GM19193 (cell line): ENCODE data around the gene MKRN2.

Experiments
- POLR2A ChIP-seq: IDR thresholded peaks from 4 replicates; pipeline ENCODE4 v1.6.1; 2011; ENCODE audit not compliant: insufficient read depth, insufficient read length; ENCODE audit errors: extremely low read depth

The MKRN2 gene

DNA sequence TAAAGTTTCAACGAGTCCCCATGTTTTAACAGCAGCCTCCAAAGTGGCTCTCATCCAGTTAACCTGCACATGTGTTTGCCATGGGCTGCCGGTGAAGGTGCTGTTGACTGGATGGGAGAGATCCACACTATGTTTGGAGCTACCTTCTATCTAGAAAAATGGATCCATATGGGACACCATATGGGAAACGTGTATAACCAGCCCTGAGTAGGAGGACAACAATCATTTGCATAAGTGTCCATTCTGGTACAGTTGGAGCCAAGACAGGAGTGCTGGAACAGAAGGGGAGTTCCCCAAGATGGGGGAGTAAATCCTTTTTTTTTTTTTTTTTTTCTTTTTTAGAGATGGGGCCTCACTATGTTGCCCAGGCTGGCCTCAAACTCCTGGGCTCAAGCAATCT, 36.6 kb downstream of the MKRN2 start:
- TF ChIP-seq POLR2A = no peak

DNA sequence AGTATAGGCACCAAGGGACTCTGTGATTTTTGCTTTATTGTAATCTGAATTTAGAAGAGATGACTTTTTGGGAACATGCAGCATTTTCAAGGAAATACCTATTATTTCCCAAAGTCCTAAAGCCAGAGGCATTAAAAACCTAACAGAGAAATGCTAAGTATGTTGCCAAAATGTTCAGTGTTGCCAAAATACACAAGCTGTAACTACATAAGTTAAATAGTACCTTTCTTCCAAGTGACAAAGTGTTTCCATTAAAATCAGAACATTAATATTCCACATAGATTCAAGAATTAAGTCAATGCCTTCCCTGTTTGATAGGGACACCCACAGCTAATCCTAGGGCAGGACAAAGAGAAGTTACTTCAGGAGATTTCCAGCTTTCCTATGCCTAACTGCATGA, 42.0 kb downstream of the MKRN2 start:
- TF ChIP-seq POLR2A = no peak

DNA sequence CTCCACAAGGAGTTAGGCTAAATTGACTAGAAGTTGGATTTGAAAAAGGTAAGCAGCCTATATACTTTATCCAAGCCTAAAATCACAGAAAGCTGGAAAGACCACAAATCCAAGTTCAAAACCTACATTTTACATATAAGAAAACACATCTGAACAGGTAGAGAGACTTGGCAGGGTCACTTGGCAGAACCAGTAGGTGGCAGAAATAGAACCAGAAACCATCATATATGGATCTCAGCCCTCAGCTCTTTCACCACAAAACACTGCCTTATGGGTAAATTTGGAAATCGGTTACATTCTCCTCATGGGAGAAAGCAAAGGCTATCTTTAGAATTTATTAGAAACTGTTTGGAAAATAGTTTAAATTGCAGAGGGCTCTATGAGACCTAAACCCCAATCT, 44.2 kb downstream of the MKRN2 start:
- no peak for TF ChIP-seq POLR2A

DNA sequence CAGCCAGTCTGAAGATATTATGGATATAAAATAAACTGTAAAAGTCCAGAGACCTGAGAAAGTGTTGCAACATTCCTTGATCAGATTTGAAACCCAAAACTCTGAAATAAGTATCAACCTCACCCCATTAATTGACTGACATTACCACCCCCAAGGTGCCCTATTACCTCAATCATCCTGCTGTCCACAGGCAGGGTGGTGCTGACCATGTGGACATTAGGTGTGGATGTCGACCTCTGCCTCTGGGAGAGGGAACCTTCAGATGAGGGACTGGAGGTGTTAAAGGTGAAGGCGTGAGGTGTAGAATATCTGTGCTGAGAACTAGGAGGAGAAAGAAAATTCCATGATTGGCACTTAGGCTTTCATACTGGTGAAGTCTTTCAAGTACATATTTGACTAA, 47.1 kb downstream of the MKRN2 start:
- no peak for TF ChIP-seq POLR2A

DNA sequence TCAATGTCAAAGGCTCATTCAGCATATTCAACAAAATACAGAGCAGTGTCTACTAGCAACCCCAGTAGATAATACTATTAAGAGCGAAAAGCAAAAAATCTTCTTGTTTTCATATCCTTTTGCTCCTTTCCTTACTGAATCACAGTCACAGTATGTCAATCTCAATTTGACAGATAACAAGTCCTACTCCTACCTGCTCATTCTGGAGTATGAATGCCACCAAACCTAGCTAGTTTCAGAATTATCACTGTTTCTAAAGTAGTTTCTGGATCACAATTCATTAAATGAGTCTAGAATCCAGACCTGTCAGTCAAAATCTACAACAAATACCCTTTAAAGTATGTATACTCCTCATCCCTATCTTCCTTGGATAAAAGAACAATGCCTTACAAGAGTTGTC, 51.5 kb downstream of the MKRN2 start:
- TF ChIP-seq POLR2A = no peak

DNA sequence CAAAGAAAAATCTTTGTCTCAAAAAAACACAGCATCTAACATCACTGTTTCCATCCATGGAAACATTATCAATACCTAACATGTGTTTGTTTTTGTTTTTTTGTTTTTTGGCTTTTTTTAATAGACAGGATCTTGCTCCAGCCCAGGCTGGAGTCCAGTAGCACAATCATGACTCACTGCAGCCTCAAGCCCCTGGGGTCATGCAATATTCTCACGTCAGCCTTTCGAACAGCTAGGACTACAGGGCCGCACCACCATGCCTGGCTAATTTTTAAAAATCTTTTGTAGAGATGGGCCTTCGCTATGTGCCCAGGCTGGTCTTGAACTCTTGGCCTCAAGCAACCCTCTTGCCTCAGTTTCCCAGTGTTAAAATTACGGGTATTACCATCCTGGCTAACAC, 54.2 kb downstream of the MKRN2 start:
- no peak for TF ChIP-seq POLR2A

DNA sequence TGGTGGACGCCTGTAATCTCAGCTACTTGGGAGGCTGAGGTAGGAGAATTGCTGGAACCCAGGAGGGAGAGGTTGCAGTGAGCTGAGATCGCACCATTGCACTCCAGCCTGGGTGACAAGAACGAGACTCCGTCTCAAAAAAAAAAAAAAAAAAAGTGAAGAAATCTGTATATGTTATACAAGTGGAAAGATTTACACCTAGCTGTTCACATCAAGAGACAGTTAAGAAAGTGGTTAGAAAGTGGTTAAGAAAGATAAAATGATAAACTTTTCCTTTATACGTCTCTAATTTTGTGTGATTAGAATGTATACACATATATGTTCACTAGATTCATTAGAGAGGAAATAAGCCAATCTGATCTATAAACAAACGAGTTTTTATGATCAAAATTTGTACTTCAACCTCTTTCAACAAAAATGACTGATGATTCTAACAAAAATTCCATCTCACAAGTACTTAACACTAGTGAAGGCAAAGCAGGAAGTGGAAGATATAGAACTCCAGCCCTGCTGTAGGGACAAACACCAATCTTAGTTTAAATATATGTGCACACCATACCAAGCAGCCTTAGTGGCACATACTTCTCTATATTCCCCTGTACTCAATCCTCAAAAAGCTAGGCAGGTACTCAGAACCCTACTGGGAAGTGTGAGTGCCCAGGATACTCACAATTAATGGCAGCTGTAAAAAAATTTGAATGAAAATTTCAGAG, 55.8 kb downstream of the MKRN2 start:
- no peak for TF ChIP-seq POLR2A

DNA sequence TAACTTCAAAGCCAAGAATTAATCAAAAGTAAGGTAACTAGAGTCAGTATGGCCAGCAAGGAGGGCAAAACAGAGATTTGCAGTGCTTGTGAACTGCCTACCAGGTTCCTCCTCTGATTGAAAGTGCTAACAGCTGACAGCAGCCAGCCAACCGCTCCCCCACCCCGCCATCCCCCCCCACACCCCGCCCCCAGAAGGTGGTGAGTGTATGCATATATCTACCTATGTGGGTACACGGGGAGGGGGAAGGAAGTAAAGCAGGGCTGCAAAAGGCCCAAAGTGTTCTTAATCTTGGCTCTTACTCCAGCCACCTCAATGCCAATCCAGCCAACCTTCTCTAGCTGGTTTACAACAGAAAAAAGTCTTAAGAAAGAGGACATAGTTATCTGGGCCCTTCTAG, 56.4 kb downstream of the MKRN2 start:
- TF ChIP-seq POLR2A = no peak

DNA sequence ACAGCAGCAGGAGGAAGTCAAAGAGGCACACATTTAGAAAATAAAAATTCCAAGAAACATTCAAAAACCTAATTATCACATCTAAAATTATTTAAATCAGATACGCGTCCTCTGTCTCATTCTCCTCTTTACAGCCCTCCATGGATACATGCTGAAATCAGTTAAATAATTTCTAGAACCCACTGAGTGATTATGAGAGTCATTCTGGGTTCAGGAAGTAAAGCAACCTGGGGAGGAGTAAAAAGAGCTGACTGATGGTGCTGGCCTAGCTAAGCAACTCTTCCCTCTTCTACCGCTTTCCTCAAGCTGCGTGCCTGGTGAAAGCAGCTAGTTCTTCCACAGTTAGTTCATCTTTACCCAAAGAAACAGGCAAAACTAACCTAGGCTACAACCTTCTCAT, 58.4 kb downstream of the MKRN2 start:
- TF ChIP-seq POLR2A = no peak

DNA sequence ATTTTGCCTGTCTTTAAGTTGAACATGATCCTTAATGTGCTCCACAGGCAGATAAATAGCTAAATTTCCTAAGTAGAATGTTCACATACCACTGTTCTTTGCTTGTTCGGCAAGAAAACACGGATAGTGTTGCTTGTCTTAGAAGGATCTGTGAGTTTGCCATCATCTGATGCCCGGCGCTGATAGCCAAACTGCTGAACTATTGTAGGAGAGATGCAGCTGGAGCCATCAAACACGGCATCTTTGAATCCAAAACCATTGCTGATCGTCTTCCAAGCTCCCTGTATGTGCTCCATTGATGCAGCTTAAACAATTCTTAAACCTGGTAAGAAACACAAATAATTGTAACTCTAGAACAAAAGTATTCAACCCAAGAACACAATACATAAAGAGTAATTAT, 61.5 kb downstream of the MKRN2 start:
- TF ChIP-seq POLR2A = no peak

DNA sequence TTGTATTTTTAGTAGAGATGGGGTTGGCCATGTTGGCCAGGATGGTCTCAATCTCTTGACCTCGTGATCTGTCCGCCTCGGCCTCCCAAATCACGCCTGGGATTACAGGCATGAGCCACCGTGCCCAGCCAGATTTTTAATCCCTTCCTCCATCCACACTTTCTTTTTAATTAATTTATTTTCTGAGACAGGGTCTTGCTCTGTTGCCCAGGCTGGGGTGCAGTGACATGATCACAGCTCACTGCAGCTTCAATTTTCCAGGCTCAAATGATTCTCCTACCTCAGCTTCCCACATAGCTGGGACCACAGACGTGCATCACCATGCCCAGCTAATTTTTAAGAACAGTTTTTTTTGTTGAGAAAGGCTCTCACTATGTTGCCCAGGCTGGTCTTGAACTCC, 63.4 kb downstream of the MKRN2 start:
- no peak for TF ChIP-seq POLR2A

DNA sequence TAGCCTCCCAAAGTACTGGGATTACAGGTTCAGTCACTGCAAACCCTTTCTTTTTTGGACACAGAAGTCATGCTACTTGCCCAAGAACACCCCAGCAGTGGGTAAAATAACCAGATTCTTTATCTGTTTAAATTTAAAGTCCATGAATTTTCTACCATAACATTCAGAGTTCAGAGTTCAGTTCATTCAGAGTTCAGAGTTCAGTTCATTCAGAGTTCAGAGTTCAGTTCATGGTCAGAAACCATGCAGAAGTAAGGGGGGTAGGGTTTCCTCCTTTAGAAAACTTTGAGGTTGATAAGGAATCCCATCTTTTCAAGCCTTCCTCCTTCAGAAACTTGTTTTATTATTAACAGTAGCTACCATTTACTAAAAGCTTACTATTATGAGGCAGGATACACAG, 63.8 kb downstream of the MKRN2 start:
- no peak for TF ChIP-seq POLR2A

DNA sequence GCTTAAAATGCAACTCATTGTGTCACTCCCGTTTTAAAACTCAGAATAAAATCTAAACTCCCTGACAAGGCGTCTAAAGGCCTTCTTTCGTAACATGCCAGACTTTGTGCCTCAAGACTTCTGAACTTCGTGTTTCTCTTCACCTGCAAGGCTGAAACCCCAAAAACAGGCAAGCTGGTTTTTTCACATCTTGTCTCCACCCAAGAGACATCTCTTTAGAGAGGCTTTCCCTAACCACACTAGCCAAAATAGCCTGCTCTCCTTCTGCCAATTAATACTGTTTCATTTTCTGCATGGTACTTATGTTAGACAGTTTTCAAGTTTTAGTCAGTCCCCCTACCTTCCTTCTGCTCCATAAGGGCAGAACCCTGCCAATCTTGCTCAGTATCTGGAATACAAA, 65.4 kb downstream of the MKRN2 start:
- no peak for TF ChIP-seq POLR2A

DNA sequence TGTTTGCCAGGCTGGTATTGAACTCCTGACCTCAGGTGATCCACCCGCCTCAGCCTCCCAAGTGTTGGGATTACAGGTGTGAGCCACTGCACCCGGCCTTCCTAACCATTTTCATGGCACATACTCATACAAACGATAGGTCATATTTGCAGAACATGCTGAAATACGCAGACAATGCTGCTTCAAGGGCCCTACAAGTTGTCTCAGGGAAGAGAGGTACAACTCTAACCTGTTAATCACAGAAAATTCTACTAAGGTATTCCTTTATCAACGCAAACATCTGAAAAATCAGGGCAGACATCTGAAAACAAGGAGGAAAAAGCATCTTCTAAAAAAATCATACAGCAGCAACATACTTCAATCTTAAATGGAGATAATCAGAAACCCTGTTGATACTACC, 67.2 kb downstream of the MKRN2 start:
- TF ChIP-seq POLR2A = no peak

DNA sequence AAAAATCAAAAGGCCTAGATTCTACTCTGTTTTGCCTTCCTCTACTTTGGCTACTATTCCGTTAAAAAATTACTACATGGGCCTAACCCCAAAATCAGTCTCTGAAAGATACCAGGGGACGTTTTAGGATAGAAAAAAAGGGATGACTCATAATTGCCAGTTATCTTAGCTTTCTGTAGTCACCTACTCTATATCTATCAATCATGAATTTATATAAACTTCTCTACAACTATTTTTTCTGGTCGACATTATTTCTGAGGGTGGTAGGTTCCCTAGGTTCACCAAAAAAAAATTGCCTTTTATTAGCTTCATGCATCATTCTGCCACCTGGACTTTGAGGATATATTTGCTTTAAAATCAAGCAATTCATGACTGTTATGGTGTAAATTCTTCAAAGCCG, 70.5 kb downstream of the MKRN2 start:
- no peak for TF ChIP-seq POLR2A

DNA sequence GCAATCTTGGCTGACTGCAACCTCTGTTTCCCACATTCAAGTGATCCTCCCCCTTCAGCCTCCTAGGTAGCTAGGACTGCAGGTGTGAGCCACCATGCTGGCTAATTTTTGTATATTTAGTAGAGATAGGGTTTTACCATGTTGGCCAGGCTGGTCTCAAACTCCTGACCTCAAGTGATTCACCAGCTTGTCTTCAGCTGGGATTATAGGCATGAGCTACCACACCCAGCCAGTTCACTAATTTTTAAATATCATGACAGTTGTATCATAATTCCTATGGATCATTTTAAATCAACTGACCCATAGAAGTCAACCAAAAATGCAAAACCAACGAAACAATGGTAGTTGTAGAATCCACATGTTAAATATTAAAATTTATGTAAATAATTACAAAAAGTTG, 71.9 kb downstream of the MKRN2 start:
- TF ChIP-seq POLR2A = no peak

DNA sequence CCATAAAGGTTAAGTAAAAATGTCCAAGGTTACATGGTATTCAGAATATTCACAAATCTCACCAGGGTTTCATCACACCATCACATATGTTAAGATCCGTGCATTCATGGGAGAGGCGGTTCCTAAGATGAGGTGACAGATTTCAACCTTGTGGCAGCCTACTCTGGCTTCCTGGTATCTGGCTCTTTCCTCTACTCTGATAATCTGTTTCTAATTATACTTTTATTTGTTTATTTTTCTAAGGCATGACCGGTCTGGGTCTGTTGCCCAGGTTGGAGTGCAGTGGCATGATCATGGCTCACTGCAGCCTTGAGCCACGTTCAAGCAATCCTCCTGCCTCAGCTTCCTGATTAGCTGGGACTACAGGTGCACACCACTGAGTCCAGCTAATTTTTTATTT, 72.7 kb downstream of the MKRN2 start:
- no peak for TF ChIP-seq POLR2A

DNA sequence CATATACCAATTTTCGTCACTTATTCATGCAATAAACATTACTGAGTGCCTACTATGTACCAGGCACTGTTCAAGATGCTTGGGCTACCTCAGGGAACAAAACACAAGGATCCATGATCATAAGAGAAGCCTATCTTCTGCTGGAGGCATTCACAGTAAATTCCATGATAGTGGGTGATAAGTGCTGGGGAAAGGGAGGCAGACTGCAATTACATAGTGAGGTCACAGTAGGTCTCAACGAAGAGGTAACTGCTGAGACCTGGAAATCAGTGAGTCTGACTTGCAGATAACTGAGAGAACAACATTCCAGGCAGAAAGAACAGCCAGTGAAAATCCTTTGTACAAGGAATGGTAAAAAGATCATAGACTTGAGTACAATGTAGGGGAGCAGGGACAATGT, 73.4 kb downstream of the MKRN2 start:
- no peak for TF ChIP-seq POLR2A

DNA sequence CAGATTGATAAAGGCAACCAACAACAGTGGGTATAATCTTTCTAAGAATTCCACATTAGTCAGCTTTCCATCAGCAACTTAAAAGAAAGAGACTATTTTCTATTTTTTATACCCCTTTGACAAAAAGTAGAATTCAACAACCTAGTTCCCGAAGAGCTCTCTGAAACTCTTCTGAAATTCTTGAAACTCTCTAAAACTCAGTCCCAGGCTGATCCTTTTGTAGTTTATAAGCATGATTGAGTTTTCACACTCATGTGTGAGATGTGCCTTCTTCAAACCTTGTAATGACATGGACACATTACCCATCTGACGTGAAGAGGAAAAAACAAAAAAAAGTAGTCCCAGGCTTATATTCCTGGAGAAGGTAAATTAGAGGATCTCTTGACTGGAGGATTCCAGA, 75.6 kb downstream of the MKRN2 start:
- no peak for TF ChIP-seq POLR2A
